H4 (cell line): Measurements from ENCODE around the gene DGCR2. TPM values are rescaled to one million over a fixed set of nuclear protein-coding genes. Genes with fewer than 3 reads are reported as not detected.

Experiments
- DNase-seq: peaks from one replicate; pipeline ENCODE4 v3.0.0-alpha.2; 2015; ENCODE audit warnings: low spot score
- total RNA-seq: library from RNA; depleted of rRNA; stranded (reverse); fragments of >200 nt; shearing (Covaris generic); gene quantifications from 2 replicates; pipeline ENCODE4 v1.2.3, GENCODE V29; 2014

The DGCR2 gene
- total RNA-seq, 1 experiment from 2014 or later: 19.1 TPM

DNA sequence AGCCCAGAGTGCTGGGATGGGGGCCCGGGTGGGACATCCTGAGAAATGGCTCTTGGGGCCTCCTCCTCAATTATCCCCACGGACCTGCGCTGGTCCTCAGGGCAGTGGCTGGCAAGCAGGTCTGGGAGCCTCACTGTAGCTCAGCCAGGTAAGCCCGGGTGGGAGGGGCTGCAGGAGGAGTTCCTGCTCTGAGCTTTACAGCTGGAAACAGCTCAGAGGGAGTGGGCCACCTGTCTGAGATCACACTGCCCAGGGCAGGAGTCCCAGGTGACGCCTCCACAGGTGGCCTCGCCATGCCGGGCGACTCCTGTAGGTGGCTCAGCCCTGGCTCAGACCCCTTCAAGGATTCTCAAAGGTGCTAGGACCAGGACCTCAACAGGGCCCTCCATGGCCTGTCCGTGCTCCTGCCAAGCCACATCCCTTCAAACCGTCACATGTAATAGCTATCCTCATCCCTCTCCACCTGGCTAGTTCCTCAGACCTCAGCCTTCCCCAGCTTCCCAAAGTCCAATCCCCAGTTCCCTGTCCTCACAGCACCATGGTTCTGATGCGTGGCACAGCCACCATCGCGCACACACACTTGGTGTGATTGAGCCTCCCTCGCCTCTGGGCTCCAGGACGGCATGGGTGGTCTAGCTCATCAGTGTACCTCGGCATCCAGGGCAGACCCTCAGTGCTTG lies 5.3 kb upstream of the DGCR2 start:
- DNase-seq: no peak

DNA sequence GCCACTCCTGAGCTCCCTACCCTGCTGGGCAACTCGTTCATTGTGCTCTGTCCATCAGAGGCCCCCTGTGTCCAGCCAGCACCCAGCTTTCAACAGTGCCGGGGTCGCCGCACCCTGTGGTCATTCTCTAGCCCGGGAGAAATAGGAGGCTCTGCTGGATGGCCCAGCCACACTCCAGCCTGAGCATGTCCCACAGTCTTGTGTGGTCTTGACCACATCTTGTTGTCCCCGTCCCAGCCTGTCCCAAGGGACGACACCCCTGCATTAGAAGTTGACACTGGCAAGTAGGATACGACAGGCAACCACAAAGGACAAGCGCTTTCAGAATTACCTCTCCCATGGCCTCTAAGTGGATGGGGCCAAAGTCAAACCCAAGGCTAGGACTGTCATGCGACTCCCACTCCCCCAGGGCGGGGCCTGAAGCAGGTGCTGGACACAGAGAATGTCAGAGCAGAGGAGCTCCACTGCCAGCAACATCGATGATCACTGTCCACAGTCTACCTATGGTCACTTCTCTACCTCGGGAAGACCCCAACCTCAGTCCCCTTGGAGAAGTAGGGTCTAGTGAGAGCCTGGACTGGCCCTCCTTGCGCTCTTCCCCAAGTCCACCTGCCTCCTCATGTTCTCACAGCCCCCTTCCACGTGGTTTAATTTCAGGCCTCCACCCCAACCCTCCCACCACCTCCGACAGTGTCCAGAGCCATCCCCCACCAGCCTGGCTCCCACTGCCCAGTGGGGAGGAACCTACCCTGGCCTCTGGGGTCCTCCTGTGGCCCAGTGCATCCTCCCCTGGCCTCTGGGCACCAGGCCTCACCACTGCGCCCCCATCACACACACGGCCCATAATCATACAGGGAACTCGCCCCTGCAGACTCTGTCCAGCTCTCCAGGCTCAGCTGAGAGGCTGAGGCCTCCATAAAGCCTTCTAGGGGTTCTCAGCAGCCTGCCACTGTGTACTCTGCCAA lies 4.4 kb upstream of the DGCR2 start:
- DNase-seq: no peak

DNA sequence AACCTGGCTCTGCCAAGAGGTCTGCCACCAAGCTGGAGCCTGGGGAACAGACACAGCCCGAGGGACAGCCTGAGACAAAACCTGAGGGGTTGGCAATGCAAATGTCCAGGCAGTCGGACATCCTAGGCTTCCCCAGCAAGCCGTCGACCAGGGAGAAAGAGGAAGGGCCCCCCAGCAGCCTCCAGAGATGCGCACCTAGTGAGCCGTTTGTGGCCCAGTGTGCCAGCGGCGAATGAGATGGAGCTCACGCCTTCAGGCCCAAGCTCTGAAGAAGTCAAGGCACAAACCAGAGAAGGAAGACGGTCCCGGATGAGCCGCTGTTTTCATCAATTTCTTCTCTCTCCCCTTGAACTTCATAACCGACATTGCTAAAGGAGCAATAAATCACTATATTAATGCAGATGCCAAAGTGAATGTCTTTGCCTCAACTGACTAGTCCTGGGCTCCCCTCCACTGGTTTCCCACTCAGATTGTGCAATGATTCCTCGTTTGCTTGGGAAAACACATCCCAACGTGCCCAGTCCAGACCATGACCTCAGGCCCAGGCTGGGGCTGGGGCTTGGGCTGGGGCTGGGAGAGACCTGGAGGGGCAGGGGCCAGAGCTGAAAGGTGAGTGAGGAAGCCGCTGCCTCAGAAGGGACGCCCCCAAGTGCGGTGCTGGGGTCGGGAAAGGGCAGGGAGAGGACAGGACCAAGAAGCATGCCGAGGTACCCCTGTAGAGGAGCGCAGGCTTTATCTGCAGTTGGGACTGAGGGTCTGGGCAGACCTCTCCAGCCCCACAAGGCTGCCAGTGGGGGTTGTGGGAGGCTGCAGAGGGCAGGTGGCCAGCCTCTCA lies 3.5 kb upstream of the DGCR2 start:
- DNase-seq: no peak

DNA sequence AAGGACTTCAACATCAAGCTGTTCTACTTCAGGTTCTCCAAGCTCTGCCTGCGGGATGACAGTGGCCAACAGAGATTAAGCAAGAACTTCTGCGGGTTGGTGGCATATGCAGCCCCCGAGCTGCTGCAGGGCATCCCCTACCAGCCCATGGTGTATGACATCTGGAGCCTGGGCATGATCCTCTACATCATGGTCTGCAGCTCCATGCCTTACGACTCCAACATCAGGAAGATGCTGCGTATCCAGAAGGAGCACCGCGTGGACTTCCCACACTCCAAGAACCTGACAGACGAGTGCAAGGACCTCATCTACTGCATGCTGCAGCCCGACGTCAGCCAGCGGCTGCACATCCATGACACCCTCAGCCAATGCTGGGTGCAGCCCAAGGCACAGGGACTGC lies 2.8 kb upstream of the DGCR2 start:
- DNase-seq: no peak

DNA sequence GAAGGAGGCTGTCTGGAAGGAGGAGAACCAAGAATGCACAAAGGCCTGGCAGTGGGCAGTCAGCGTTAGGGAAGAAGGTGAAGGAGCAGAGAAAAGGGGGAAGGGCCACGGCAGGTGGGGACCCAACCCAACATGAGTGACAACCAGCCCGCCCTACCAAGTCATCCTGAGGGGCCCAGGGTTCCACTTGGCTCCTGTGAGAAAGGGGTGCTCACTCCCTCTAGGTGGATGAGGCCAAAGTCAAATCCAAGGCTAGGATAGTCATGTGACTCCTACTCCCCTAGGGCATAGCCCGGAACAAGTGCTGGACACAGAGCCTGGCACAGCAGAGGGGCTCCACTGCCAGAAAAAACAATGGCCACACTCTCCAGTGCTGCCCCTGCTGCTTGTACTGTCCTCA lies 2.2 kb upstream of the DGCR2 start:
- no peak for DNase-seq

DNA sequence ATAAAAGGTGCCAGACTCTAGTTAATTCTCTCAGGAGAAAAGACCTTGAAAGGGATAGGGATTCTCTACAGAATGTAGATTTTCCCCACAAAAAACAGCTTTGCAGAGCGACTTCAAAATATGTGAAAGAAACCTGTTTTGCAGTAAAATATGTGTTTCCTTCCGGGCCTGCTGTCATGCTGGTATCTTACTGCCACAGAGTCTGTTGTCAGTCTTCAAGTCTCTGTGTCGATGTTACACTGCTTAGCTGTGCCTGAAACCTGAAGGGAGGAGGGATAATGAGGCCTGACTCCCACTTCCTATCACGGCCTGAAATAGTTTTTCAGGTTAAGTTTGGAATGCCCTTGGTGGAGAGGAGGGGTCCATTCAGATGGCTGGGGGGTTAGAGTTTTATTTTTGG lies 1.7 kb upstream of the DGCR2 start:
- no peak for DNase-seq

DNA sequence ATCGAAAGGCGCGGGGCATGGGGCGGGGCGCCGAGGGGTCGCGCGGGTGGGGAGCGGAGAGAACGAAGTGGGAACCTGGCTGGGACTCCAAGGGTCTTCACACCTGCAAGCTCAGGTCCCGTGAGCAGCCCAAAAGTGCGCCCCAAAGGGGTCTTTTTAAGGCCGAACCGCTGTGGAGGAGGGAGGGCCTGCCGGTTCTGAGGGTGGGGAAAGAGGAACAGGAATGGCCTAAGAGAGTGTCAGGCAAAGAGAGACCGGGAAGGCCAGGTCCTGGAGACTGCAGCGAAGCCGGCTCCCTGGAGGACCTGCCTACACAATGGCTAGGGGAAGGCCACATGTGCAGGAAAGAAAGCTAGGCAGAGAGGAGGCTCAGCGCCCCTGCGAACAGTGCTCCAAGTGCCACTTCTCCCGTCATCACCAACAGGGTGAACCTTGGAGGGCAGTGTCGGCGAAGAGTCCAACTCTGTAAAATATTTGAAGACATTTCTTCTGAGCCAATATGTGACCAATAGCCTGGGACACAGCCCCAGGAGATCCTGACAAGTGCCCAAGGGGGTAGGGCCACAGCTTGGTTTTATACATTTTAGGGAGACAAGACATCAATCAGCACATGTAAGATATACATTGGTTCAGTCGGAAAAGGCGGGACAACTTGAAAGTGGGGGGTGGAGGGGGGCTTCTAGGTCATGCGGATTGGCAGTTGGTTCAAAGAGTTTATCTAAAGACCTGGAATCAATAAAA lies 710 bp upstream of the DGCR2 start:
- DNase-seq: no peak

DNA sequence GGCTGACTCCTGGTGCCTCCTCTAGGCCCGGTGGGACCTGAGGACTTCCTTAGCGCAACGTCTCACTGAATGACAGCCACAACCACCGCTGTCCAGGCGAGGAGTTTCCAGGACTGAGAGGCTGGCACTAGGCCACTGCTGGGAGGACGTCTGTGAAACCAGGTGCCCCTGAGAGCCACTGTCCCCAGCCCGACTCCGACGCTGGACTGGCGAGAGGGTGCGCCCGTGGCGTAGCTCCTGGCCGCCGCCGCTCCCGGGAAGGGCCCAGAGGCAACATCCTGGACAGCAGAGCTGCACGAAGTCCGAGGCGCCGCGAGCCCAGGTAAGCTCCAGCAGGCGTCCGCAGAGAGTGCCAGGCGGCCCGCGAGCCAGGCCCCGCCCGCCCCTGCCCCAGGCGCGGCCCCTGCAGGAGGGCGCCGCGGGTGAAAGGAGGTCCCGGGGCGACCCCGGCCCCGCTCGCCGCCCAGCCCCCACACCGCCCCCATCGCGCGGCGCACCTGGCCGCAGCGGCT lies 525 bp downstream of the DGCR2 start:
- no peak for DNase-seq

DNA sequence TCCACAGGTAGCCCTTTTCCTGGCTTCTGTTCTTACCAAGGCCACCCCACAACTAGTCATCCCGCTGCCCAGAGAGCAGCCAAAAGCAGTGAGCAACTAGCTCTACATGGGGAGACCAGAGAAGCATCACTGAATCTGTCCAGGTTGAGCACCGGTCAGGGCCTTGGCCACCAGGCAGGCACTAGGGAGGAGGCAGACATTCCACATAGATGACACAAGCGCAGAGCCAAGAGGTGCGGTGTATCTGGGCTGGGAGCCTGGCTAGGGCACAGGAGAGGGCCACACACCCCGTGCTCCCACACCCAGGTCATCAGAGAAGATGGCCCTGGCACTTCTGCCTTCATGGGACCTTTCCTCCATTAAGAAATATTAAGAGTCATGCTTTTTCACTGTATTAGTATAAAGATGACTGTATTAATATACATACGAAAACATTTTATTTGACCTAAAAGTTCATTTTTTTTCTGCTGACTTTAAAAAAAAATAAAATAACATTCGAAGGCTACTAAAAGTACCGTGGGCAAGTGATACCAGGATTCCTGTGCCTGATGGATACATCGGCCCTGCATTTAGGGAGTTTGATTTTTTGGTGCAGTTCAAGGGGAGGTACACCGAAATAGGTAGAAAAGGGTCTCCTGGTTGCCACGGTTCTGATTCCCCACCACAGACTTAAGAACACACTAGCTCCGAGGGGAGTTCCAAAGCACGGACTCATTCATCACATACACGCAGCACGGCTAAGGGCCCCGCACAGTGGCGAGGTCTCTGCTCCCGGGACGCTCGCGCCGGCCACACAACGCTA lies 1.2 kb downstream of the DGCR2 start:
- DNase-seq: peak; percentile 22

DNA sequence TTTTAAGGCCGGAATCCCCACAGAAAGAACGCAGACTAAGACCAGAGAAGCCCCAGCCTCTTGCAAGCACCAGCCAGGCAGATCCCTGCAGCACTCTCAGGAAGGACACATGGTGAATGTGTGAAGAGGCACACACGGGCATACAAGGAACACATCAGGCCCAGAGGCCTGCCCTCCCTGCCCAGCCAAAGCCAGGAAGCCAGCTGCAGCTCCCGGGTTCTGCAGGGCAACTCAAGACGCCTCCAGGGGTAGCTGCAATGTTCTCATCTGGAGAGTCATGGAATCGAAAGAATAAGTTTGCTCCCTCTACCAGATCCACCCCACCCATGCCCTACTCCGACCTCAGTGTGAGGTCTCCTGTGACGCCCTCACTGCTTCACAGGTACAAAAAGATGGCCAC lies 2.3 kb downstream of the DGCR2 start:
- DNase-seq: no peak

DNA sequence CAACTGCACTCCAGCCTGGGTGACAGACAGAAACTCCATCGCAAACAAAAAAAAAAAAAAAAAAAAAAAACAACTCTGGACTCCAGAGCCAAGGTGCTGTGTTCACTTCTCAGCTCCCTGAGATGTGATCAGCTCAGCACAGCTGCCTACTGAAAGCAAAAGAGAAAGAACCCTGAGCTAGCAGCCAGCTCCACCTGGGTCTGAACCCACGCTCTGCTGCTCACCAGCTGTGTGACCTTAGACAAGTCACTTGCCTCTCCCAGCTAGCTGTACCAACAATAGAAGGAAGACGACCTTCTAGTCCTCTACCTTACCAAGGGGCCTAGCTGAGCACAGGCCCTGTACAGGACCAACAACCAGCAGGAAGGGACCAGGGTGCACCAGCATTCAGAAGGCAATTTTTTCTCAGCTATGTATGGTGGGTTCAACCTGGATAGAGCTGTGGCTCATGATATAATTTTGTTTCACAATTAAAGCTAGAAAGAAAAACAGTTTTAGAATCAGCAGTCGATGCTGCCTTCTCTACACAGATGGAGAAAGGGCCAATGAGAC lies 3.8 kb downstream of the DGCR2 start:
- no peak for DNase-seq

DNA sequence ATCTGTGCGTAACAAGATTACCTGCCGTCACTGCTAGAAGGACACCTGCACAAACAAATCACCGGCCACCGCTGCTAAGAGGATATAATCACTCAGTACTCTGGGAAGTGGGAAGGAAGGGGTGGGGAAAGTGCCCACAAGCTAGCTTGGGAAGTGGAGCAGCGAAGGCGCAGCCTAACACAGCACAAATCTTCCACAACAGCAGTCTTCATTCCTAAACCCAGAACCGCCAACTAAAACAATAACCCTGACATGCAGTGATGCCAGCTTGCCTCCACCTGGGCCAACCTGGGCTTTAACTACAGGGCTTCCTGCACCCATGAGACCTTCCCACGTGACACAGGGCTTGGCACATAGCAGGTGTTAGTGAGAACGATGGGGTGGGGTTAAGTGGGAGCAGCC lies 5.1 kb downstream of the DGCR2 start:
- DNase-seq: no peak

DNA sequence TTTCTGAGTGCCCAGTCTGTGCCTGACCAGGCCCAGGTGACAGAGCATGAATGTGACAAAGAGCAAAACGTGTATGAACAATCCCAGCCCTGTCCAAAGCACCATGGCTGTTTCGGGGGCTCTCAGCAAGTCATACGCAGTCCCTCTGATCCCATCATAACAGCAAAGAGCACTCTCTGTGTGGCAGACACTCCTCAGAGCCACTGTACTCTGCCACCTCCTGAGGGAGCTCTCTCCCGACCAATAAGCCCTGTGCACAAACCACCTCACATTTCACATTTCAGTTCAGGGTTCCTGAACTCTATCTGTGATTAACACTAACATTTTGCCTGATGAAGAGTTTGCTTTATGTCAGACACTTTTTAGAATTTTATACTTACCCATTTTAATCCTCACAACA lies 6.6 kb downstream of the DGCR2 start:
- DNase-seq: no peak

DNA sequence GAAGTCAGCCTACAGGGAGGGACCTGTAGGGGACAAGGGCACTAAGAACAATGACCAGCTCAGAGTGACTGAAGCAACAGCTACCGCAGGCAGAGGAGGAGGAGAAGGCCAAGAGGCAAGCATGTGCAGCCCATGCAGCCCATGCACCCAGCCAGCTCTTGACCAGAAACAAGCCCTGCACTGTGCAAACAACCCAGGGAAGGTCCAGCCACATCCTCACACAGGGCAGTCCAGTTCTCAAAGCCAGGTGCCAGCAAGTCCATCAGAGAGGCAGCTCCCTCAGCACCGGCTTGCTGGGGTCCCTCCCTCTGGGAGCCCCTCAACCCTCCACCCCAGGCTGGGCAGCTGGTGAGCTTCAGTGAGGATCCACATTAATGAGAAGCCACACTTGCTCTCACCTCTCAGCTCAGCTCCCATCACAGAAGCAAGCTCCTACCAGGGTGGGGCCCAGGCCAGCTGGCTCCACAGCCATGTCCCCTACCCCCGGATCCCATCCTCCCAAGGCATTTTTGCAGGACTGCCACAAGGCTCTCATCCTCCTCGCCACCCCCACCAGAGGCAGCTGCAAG lies 7.1 kb downstream of the DGCR2 start:
- DNase-seq: no peak

DNA sequence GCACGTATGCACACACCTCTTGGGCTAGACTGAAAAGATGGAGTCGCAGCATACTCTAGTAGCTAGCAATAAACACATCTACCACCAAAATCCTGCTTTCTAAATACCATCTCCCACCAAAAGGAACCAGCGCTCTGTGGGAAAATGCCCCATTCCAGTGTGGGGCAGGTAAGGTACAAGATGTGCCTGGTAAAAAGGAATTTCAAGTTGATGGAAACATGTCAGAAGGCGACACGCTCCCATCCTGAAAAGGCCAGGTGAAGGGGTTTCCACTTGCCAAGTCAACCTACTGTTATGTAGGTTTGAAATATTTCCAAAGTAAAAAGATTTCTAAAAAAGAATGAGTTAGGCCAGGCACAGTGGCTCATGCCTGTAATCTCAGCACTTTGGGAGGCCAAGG lies 8.8 kb downstream of the DGCR2 start:
- no peak for DNase-seq

DNA sequence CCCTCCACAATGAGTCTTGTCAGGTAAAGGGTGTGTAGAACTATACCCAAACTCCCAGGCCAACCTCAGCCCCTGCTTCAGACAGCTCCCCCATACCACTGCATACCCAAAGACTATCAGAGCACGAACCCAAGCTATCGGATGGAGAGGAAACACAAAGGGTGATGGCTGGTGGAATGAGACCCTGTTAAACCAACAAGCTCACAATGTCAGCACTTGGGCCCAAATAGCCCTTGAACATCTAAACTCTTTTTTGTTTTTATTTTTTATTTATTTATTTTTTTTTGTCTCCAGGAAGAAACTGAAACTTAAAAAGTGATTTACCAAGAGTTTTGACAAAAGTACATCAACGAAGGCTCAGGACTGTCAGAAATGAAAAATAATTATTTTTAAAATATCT lies 10.6 kb downstream of the DGCR2 start:
- no peak for DNase-seq

DNA sequence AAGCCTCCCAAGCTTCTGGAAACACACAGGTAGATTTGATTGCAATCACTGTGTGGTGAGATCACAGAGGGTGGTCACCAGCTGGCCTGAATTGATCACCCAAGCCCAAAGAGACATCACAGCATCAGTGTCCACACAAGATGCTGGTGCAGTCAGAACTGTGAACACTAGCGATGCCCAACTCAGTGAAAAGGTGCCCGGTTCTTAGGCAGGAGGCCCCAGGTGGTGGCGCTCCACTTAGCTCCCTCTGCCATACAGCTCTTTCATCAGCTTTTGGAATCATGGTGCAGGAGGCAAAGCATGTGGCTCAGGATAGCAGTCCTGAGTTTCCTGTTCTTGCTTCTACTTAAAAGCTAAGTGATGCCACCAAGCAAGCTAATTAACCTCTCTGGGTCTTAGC lies 11.1 kb downstream of the DGCR2 start:
- no peak for DNase-seq

DNA sequence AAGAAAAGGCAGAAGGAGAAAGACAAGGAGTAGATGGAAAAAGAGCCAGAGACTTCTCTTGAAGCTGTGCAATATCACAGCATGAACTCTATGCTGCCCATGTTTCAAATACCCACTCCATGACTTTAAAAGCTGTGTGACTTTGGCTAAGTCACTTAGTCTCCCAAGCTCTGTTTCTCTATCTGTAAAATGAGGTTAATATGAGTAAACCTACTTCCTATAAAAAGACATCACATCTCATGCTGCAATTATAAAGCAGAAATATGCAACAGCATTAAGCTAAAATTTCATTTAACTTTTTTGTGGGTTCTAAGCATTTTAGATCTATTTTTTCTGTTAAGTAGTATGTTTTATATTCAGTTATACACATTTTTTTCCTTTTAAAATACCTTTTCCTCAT lies 11.6 kb downstream of the DGCR2 start:
- no peak for DNase-seq

DNA sequence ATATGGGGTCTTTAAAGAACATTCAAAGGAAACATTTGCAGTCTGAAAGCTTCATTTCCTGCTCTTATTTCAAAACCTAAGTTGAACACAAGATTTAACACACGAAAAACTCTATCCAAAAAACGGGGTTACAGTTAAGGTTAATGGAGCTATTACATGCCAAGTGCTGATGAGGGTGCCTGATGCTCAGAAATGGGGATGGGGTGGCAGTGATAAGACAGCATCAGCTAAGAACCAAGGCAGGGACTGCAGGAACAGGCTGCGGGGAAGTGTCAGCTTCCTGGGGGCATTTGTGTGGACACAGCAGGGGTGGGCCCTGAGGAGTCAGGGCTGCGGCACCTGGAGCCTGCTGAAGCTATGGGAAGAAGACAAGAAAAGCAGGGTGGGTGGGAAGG lies 12.2 kb downstream of the DGCR2 start:
- no peak for DNase-seq
